H1 (cell line): Measurements from ENCODE around the gene PRPF31. TPM values are rescaled to one million over a fixed set of nuclear protein-coding genes. Genes with fewer than 3 reads are reported as not detected.

Source experiments
- CTCF ChIA-PET: fragments of 300-600 bp; sonication (Branson Sonifier 250); formaldehyde crosslinking; loops from one replicate; lab custom pipeline; 2021; ENCODE audit not compliant: partially characterized antibody; lab: Charles Lee
- POLR2A ChIA-PET: fragments of 300-600 bp; sonication (Branson Sonifier 250); formaldehyde crosslinking; loops from one replicate; lab custom pipeline; 2021; ENCODE audit warnings: inconsistent platforms; ENCODE audit not compliant: partially characterized antibody; lab: Charles Lee
- DNase-seq, 2 experiments: peaks; one replicate each; pipeline versions ENCODE4 v3.0.0 to v3.0.0-alpha.2; 2010 to 2022; ENCODE audit warnings: low spot score in 2 of 2, low read depth in 1 of 2, mixed read lengths in 1 of 2
- FAIRE-seq: peaks from 2 replicates; lab custom pipeline; 2011; peaks lifted over from hg19 to GRCh38; lab: Jason Lieb, UNC
- H2AFZ ChIP-seq: 2 replicates; pipeline ENCODE4 v1.8.1; 2012; ENCODE audit warnings: low read length, inconsistent platforms
- H2AK5ac ChIP-seq: 2 replicates; pipeline ENCODE4 v1.6.1; 2013; ENCODE audit warnings: low read depth, low read length
- H2BK120ac ChIP-seq: replicated peaks from 2 replicates; pipeline ENCODE3; 2013; ENCODE audit warnings: low read depth, low read length, inconsistent platforms
- H2BK12ac ChIP-seq: 2 replicates; pipeline ENCODE4 v1.6.1; 2013; ENCODE audit warnings: low read depth, low read length
- H2BK15ac ChIP-seq: 2 replicates; pipeline ENCODE4 v1.6.1; 2013; ENCODE audit warnings: low read length
- H2BK20ac ChIP-seq: 2 replicates; pipeline ENCODE4 v1.6.1; 2013; ENCODE audit warnings: low read length
- H2BK5ac ChIP-seq: 2 replicates; pipeline ENCODE4 v1.6.1; 2013; ENCODE audit warnings: low read depth, low read length
- H3K14ac ChIP-seq: 2 replicates; pipeline ENCODE4 v1.6.1; 2013; ENCODE audit warnings: inconsistent platforms; ENCODE audit not compliant: insufficient read length
- H3K18ac ChIP-seq: 2 replicates; pipeline ENCODE4 v1.6.1; 2013; ENCODE audit warnings: low read length; ENCODE audit errors: extremely low read depth
- H3K23ac ChIP-seq: 2 replicates; pipeline ENCODE4 v1.6.1; 2013; ENCODE audit warnings: inconsistent platforms; ENCODE audit not compliant: insufficient read length
- H3K23me2 ChIP-seq: 2 replicates; pipeline ENCODE4 v1.6.1; 2013; ENCODE audit warnings: low read depth, low read length
- H3K27ac ChIP-seq: 2 replicates; pipeline ENCODE4 v1.6.1; 2011; ENCODE audit warnings: low read depth, low read length, inconsistent platforms
- H3K27me3 ChIP-seq, 4 experiments: replicated peaks in 1 of 4; 1 replicate in 1 of 4; 2 replicates in 3 of 4; pipeline versions ENCODE4 v1.6.1 to v1.8.1; 2011 to 2013; ENCODE audit warnings: low read length in 3 of 4, mild to moderate bottlenecking in 3 of 4, inconsistent platforms in 2 of 4, mixed read lengths in 2 of 4, moderate library complexity in 1 of 4; ENCODE audit not compliant: control insufficient read depth in 3 of 4, insufficient read depth in 3 of 4; ENCODE audit errors: extremely low read depth in 1 of 4
- H3K36me3 ChIP-seq, 4 experiments: 2 replicates each; pipeline versions ENCODE4 v1.6.1 to v1.8.1; 2011 to 2013; ENCODE audit warnings: mild to moderate bottlenecking in 4 of 4, low read length in 3 of 4, moderate library complexity in 2 of 4, control low read depth in 1 of 4, inconsistent platforms in 1 of 4; ENCODE audit not compliant: insufficient read depth in 4 of 4, control insufficient read depth in 2 of 4
- H3K4ac ChIP-seq: replicated peaks from 2 replicates; pipeline ENCODE3; 2013; ENCODE audit warnings: low read length, low read depth, mixed read lengths, inconsistent platforms; ENCODE audit not compliant: insufficient read length
- H3K4me1 ChIP-seq, 4 experiments: replicated peaks in 1 of 4; 1 replicate in 1 of 4; 2 replicates in 3 of 4; pipeline versions ENCODE4 v1.6.1 to v1.8.1; 2011 to 2013; ENCODE audit warnings: low read length in 3 of 4, inconsistent platforms in 2 of 4, mixed read lengths in 1 of 4; ENCODE audit not compliant: insufficient read depth in 4 of 4, control insufficient read depth in 3 of 4
- H3K4me2 ChIP-seq, 2 experiments: 2 replicates each; pipeline versions ENCODE4 v1.6.1 to v1.8.1; 2011 to 2013; ENCODE audit warnings: low read depth in 2 of 2, low read length in 2 of 2, control low read depth in 1 of 2, inconsistent platforms in 1 of 2, mild to moderate bottlenecking in 1 of 2; ENCODE audit not compliant: insufficient read depth in 1 of 2
- H3K4me3 ChIP-seq, 4 experiments: fragments of 200-600, 300-600 bp in 1 of 4; sonication (generic), shearing (Covaris generic), sonication (Bioruptor Twin) in 1 of 4; 2 replicates each; pipeline versions ENCODE4 v1.5.1 to v1.8.1; 2011 to 2016; ENCODE audit warnings: low read length in 4 of 4, low read depth in 3 of 4, control low read depth in 2 of 4, inconsistent platforms in 2 of 4, mild to moderate bottlenecking in 2 of 4, mixed read lengths in 1 of 4, moderate library complexity in 1 of 4; ENCODE audit not compliant: insufficient read depth in 2 of 4; ENCODE audit errors: extremely low read depth in 1 of 4
- H3K56ac ChIP-seq: replicated peaks from 2 replicates; pipeline ENCODE3; 2013; ENCODE audit warnings: low read depth, mild to moderate bottlenecking, mixed read lengths, low read length, inconsistent platforms; ENCODE audit not compliant: insufficient read length
- H3K79me1 ChIP-seq: 2 replicates; pipeline ENCODE4 v1.6.1; 2013; ENCODE audit warnings: low read depth, low read length, control low read depth
- H3K79me2 ChIP-seq, 2 experiments: 2 replicates each; pipeline versions ENCODE4 v1.6.1 to v1.8.1; 2012 to 2013; ENCODE audit warnings: low read length in 2 of 2, mild to moderate bottlenecking in 2 of 2, inconsistent platforms in 1 of 2; ENCODE audit not compliant: insufficient read depth in 2 of 2, control insufficient read depth in 1 of 2
- H3K9ac ChIP-seq, 4 experiments: replicated peaks in 1 of 4; 1 replicate in 1 of 4; 2 replicates in 3 of 4; pipeline versions ENCODE4 v1.6.1 to v1.8.1; 2011 to 2013; ENCODE audit warnings: low read depth in 3 of 4, low read length in 3 of 4, control low read depth in 2 of 4, mild to moderate bottlenecking in 2 of 4, moderate library complexity in 2 of 4, inconsistent platforms in 1 of 4; ENCODE audit errors: extremely low read depth in 1 of 4
- H3K9me3 ChIP-seq, 2 experiments: 2 replicates each; pipeline versions ENCODE4 v1.6.1 to v1.8.1; 2012 to 2013; ENCODE audit warnings: mild to moderate bottlenecking in 2 of 2, moderate library complexity in 2 of 2, control low read depth in 1 of 2, inconsistent platforms in 1 of 2, low read depth in 1 of 2, low read length in 1 of 2, mixed read lengths in 1 of 2; ENCODE audit not compliant: insufficient read depth in 2 of 2
- H4K20me1 ChIP-seq, 2 experiments: replicated peaks in 1 of 2; 2 replicates each; pipeline versions ENCODE3 to v1.8.1; 2011 to 2013; ENCODE audit warnings: inconsistent platforms in 2 of 2, low read length in 2 of 2, mild to moderate bottlenecking in 1 of 2; ENCODE audit not compliant: insufficient read depth in 2 of 2, control insufficient read depth in 1 of 2
- H4K5ac ChIP-seq: 2 replicates; pipeline ENCODE4 v1.6.1; 2013; ENCODE audit warnings: low read length, low read depth, mixed read lengths, inconsistent platforms; ENCODE audit not compliant: insufficient read length
- H4K8ac ChIP-seq: 2 replicates; pipeline ENCODE4 v1.8.0; 2013; ENCODE audit warnings: mild to moderate bottlenecking, moderate library complexity, low read length, inconsistent platforms; ENCODE audit not compliant: insufficient read depth; ENCODE audit errors: extremely low read depth
- H4K91ac ChIP-seq: replicated peaks from 2 replicates; pipeline ENCODE3; 2013; ENCODE audit warnings: low read length, mixed read lengths, inconsistent platforms; ENCODE audit not compliant: insufficient read length
- BRCA1 ChIP-seq: IDR thresholded peaks from 2 replicates; pipeline ENCODE4 v1.6.1; 2012; ENCODE audit warnings: low read depth, low read length, improper control_type of control experiment
- CBX8 ChIP-seq: fragments of 300-800, 300-1000 bp; sonication (generic); IDR thresholded peaks from 2 replicates; pipeline ENCODE4 v1.7.1; 2016; ENCODE audit warnings: low read depth, low read length, borderline replicate concordance
- TAF7 ChIP-seq: optimal IDR thresholded peaks from 2 replicates; pipeline ENCODE3; 2011; ENCODE audit warnings: low read depth, mild to moderate bottlenecking, inconsistent platforms, low read length, moderate library complexity, borderline replicate concordance
- WGBS, 2 experiments: shearing (Covaris generic) in 1 of 2; methylation state at CpG; one replicate each; pipeline versions ENCODE4 v1.1.6 to v1.1.7; 2013 to 2015; ENCODE audit warnings: low lambda C conversion rate in 2 of 2, mixed read lengths in 2 of 2, inconsistent platforms in 1 of 2, low coverage in 1 of 2, missing lambda C conversion rate in 1 of 2; ENCODE audit not compliant: insufficient replicate concordance in 2 of 2, insufficient coverage in 1 of 2, insufficient read length in 1 of 2; ENCODE audit errors: extremely low coverage in 1 of 2, missing lambda C conversion rate in 1 of 2; 5-methylcytosine and 5-hydroxymethylcytosine counted together
- polyA plus RNA-seq, 7 experiments: library from polyadenylated mRNA; depleted of rRNA in 3 of 7; stranded (reverse) in 5 of 7; unstranded in 2 of 7; fragments of >200 nt in 5 of 7; fragments of 200-250 nt in 2 of 7; gene quantifications; 1 replicate in 5 of 7; 2 replicates in 1 of 7; 4 replicates in 1 of 7; pipeline versions ENCODE4 v1.2.1 to v1.2.3, GENCODE V29; 2011 to 2013; ENCODE audit warnings: missing spikeins in 2 of 7, mixed read lengths in 2 of 7
- total RNA-seq: library from RNA; stranded (reverse); fragmentation: NEBNext Ultra II Directional; extraction: Animal tissue kit (Norgen Biotek cat#: 25700); gene quantifications from 2 replicates; pipeline ENCODE4 v1.2.1, GENCODE V29; 2021

The PRPF31 gene
- total and polyA plus RNA-seq, 2 of the 8 experiments (the other 6 are each of a cell fraction or from before 2014, with no cell fraction given): 51.1 to 97.4 TPM

- Histone ChIP-seq H2BK20ac (no peak overlapping the region), H3K23me2 (peaks cover 4% of the 10 kb centered on the region; the same call in 1 of the 2 replicates), H3K9ac (no peak overlapping the region), H3K4ac (no peak overlapping the region), H2BK120ac (no peak overlapping the region), H3K79me2 (no peaks in the 10 kb centered on the region), H2AK5ac (no peak overlapping the region), H3K27me3 (0 out of 7 replicates have a peak, but pooled peaks cover 0 to 2% (median 0%) of the 10 kb centered on the region in 4 experiments), H3K4me2 (no peak overlapping the region), H3K14ac (no peak overlapping the region), H3K9me3 (no peaks in the 10 kb centered on the region), H3K18ac (no peak overlapping the region), H3K56ac (no peak overlapping the region), H4K8ac (no peak overlapping the region), H3K36me3 (no peaks in the 10 kb centered on the region), H3K4me1 (peaks cover 0 to 12% (median 6%) of the 10 kb centered on the region in 4 experiments; a peak in 6 of 7 replicates), H3K79me1 (no peaks in the 10 kb centered on the region), H3K23ac (no peak overlapping the region), H3K27ac (no peak overlapping the region), H2BK15ac (no peak overlapping the region), H4K91ac (no peak overlapping the region), H2BK5ac (no peak overlapping the region), H4K5ac (no peak overlapping the region), H4K20me1 (peaks cover 1 to 3% of the 10 kb centered on the region in 2 experiments), H2AFZ (no peak overlapping the region), H3K4me3 (no peak overlapping the region), H2BK12ac (no peak overlapping the region)
- no peak for DNase-seq
- no peak for FAIRE-seq
- ChIA-PET CTCF (interaction anchor here (0.7 to 1.6 kb wide), 6 partner anchors 11 to 1092 kb away, joined by 3 to 5 read pairs (median 4); partner anchors contain the start of gene MBOAT7), POLR2A (interaction anchor here (1.0 to 3.5 kb wide), 6 partner anchors 17 to 91 kb away, joined by 3 to 11 read pairs (median 3); partner anchors contain the start of gene MBOAT7)
- TF ChIP-seq BRCA1: no peak
- TF ChIP-seq CBX8: no peak
- TF ChIP-seq TAF7: no peak
- 92% methylated on average over 14 of the region's 21 CpGs; no CpG with 5 or more reads in 1 of the 2 experiments for WGBS, 2 experiments
These were observed 53.7 kb downstream of the PRPF31 start for GRCh38 chr19:54169149-54169740.
